ENCODE results near the gene KRTCAP3. TPM values are rescaled to one million over a fixed set of nuclear protein-coding genes. Genes with fewer than 3 reads are reported as not detected.

Gene KRTCAP3
- total RNA-seq, 1 experiment from 2014 or later = 0.48 TPM

- DNase-seq (ENCODE audit: low read depth) = no peak
Observed at GRCh38 chr2:27441226-27441926, 805 bp upstream of the KRTCAP3 start.

- DNase-seq (ENCODE audit: low read depth) = no peak
Observed at GRCh38 chr2:27442920-27443282, 720 bp downstream of the KRTCAP3 start.

DNA sequence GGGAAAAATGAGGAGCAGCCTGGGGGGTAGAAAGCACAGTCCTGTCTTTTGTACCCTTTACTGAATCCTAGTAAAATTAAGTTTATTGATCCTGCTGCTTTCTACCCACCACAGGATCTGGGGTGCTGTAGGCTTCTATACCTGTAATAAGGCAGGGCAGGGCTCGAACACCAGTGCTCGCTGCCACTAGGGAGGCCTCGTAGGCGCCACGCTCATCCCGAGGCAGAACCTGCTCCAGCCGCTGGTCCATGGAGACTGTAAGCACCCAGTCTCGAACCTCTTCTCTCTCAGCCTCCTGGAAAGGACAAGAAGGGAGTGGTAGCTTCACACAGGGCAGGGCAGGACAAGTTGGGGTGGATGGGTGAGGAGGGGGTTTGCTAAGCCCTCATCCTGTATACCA lies 3.0 kb downstream of the KRTCAP3 start:
- DNase-seq (ENCODE audit: low read depth) = no peak

DNA sequence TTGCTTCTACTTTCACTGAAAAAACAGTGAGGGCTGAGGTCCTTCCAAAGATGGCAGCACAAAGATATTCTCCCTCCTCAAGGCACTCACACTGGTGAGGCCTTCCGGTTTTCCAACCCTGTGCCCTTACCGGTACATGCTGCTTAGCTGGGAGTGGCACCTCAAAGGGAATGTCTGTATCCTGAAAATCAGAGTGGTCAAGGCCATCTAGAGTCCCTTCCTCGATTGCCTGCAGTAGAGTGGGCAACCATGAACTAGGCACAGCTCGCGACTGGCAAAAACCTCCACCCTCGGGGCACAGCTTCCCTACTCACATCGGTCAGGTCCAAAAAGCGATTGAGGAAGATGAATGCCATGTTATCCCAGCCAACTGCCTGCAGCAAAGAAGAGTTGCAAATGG lies 3.4 kb downstream of the KRTCAP3 start:
- DNase-seq (ENCODE audit: low read depth) = no peak

DNA sequence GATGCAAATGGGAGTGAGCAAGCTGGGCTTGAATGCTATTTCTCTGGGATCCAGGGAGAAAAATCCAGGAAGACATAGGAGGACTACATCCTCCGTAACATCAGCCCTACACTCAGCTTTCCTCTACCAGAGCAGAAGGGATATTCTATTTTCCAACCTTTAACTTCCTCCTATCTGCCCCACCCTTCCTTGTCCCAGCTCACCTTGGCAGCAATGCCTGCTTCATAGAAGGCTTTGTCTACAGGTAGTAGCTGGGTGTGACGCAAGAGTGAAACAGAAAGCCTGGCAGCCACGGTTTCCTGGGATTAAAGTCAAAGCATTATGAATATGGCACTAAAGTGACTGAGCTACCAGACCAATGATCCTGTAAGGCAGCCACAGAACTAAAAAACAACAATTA lies 3.9 kb downstream of the KRTCAP3 start:
- no peak for DNase-seq (ENCODE audit: low read depth)

GRCh38 chr2:27448381-27448780 lies 6.2 kb downstream of the KRTCAP3 start:
- DNase-seq (ENCODE audit: low read depth) = no peak

DNA sequence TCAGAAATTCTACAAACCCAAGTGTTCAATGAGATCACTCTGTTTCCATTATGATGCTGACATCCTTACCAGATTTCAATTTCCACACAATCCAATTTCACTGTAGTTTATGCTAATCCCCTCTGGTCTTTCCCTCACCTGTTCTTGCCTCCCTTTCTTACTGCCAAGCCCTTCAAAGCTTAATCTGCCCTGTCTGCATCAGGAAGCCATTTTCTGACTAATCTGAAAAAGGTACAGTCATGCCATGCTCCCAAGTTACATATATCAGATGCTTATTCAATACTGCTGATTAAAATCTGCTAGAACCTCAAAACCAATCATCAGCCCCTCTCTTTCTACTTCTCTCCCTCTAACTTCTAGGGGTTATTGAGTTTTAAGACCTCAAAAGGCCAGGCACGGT lies 8.9 kb downstream of the KRTCAP3 start:
- DNase-seq (ENCODE audit: low read depth) = no peak

DNA sequence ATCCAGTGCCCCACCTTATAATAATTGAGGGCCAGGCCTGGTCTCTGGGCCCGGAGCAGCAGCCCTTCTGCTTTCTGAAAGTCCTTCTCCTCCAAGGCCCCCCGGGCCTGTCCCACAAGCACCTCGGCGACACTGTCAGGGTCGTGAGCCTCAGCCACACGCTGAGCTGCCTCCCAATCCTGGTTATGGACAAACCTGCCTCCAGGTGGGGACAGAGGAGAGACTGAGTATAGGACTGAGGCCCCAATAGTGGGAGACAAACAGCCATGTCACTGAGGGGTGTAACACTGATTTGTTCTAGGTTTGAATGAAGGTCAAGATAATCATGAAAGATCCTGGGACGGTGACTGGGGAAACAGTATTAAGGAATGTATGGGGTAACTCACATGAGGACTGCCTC lies 11.8 kb downstream of the KRTCAP3 start:
- no peak for DNase-seq (ENCODE audit: low read depth)

GRCh38 chr2:27461118-27461517 lies 18.9 kb downstream of the KRTCAP3 start:
- no peak for DNase-seq (ENCODE audit: low read depth)

DNA sequence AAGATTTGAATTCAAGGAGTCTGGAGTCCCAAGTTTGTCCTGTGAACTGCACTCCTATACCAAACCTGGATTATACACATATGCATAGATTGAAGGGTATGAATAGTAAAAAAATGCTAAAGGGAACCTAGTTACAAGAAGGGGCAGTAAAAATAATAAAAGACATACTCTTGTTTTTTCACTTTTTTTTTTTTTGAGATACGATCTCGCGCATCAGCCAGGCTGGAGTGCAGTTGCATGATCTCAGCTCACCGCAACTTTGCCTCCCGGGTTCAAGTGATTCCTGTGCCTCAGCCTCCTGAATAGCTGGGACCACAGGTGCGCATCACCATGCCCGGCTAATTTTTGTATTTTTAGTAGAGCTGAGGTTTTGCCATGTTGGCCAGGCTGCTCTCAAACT lies 22.3 kb downstream of the KRTCAP3 start:
- no peak for DNase-seq (ENCODE audit: low read depth)

- no peak for DNase-seq (ENCODE audit: low read depth)
Observed at GRCh38 chr2:27471961-27472360, 29.8 kb downstream of the KRTCAP3 start.

- no peak for DNase-seq (ENCODE audit: low read depth)
Observed at GRCh38 chr2:27485496-27485895, 43.3 kb downstream of the KRTCAP3 start.

DNA sequence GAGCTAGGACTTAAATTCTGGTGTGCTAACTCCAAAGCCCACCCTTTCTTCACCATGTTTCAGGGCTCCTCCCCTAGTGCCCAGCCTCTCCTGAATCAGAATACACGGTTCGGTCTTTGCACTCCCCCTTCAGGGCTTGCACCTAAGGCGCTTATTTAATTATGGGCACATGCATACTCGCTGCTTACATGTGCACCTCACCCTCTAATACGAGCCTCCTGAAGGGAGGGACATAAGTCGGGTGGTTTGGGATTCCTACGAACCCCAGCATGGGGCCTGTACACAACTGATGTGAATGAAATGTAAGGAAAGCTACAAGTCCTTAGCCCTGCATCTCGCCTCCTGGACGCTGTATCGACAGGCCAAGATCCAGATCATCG lies 46.9 kb downstream of the KRTCAP3 start:
- peak; percentile 33 for DNase-seq (ENCODE audit: low read depth)

- peak; percentile 98 for DNase-seq (ENCODE audit: low read depth)
Observed at GRCh38 chr2:27489498-27490397, 47.6 kb downstream of the KRTCAP3 start, which contains the start of gene IFT172. IFT172 (minus strand) TSS chr2:27489743; CDS start chr2:27489653, 90 bp downstream.

- DNase-seq (ENCODE audit: low read depth) = no peak
Observed at GRCh38 chr2:27492557-27492956, 50.4 kb downstream of the KRTCAP3 start.

GRCh38 chr2:27493948-27494283 lies 51.7 kb downstream of the KRTCAP3 start:
- no peak for DNase-seq (ENCODE audit: low read depth)

Other genes starting within 250 kb of the KRTCAP3 start
- 294 and 342 TPM in 2 replicates for gene ATRAID, start 230.3 kb upstream of the KRTCAP3 start, total RNA-seq (2014; rRNA removed; shearing (Covaris generic))
- 32.2 and 38.2 TPM in 2 replicates for gene SLC5A6, start 230.1 kb upstream of the KRTCAP3 start, total RNA-seq (2014; rRNA removed; shearing (Covaris generic))
- 22.7 and 32.7 TPM in 2 replicates for gene CAD, start 225.0 kb upstream of the KRTCAP3 start, total RNA-seq (2014; rRNA removed; shearing (Covaris generic))
- not detected in 2 replicates for gene SLC30A3, start 179.3 kb upstream of the KRTCAP3 start, total RNA-seq (2014; rRNA removed; shearing (Covaris generic))
- gene DNAJC5G, start 166.9 kb upstream of the KRTCAP3 start, total RNA-seq (2014; rRNA removed; shearing (Covaris generic)) = not detected in 2 replicates
- gene TRIM54, start 160.0 kb upstream of the KRTCAP3 start, total RNA-seq (2014; rRNA removed; shearing (Covaris generic)) = 0.10 TPM in 1 of 2 replicates, not detected in the other
- gene UCN, start 133.9 kb upstream of the KRTCAP3 start, total RNA-seq (2014; rRNA removed; shearing (Covaris generic)) = 0.48 and 2.1 TPM in 2 replicates
- 99.4 and 124 TPM in 2 replicates for gene MPV17, start 119.3 kb upstream of the KRTCAP3 start, total RNA-seq (2014; rRNA removed; shearing (Covaris generic))
- gene GTF3C2, start 85.6 kb upstream of the KRTCAP3 start, total RNA-seq (2014; rRNA removed; shearing (Covaris generic)) = 38.0 and 44.2 TPM in 2 replicates
- 31.8 and 36.1 TPM in 2 replicates for gene EIF2B4, start 72.0 kb upstream of the KRTCAP3 start, total RNA-seq (2014; rRNA removed; shearing (Covaris generic))
- 186 and 191 TPM in 2 replicates for gene SNX17, start 71.8 kb upstream of the KRTCAP3 start, total RNA-seq (2014; rRNA removed; shearing (Covaris generic))
- gene ZNF513, start 61.6 kb upstream of the KRTCAP3 start, total RNA-seq (2014; rRNA removed; shearing (Covaris generic)) = 7.9 and 8.8 TPM in 2 replicates
- 86.5 and 93.4 TPM in 2 replicates for gene PPM1G, start 32.8 kb upstream of the KRTCAP3 start, total RNA-seq (2014; rRNA removed; shearing (Covaris generic))
- 138 and 153 TPM in 2 replicates for gene NRBP1, start 13.8 kb upstream of the KRTCAP3 start, total RNA-seq (2014; rRNA removed; shearing (Covaris generic))
- gene IFT172, start 47.4 kb downstream of the KRTCAP3 start, total RNA-seq (2014; rRNA removed; shearing (Covaris generic)) = 16.1 and 20.5 TPM in 2 replicates
- 6.1 and 6.3 TPM in 2 replicates for gene FNDC4, start 52.8 kb downstream of the KRTCAP3 start, total RNA-seq (2014; rRNA removed; shearing (Covaris generic))
- not detected in 2 replicates for gene GCKR, start 54.5 kb downstream of the KRTCAP3 start, total RNA-seq (2014; rRNA removed; shearing (Covaris generic))
- 19.8 and 20.5 TPM in 2 replicates for gene ZNF512, start 140.7 kb downstream of the KRTCAP3 start, total RNA-seq (2014; rRNA removed; shearing (Covaris generic))
- gene CCDC121, start 186.6 kb downstream of the KRTCAP3 start, total RNA-seq (2014; rRNA removed; shearing (Covaris generic)) = 1.8 and 2.2 TPM in 2 replicates
- 61.9 and 63.3 TPM in 2 replicates for gene GPN1, start 186.7 kb downstream of the KRTCAP3 start, total RNA-seq (2014; rRNA removed; shearing (Covaris generic))
- 29.2 and 31.5 TPM in 2 replicates for gene SUPT7L, start 221.2 kb downstream of the KRTCAP3 start, total RNA-seq (2014; rRNA removed; shearing (Covaris generic))
- 37.9 and 40.0 TPM in 2 replicates for gene SLC4A1AP, start 221.5 kb downstream of the KRTCAP3 start, total RNA-seq (2014; rRNA removed; shearing (Covaris generic))

All from RPMI7951 (cell line).